Fibroblast of lung (primary cell): ENCODE results near the gene TTK.

Experiments
- CTCF ChIP-seq, 2 donors: IDR thresholded peaks in 1 of 2; conservative IDR thresholded peaks in 1 of 2; 1 replicate in 1 of 2; 2 replicates in 1 of 2; pipeline ENCODE4 v1.5.1; 2011 to 2012; ENCODE audit warnings: low read length in 2 of 2, control low read depth in 1 of 2, inconsistent platforms in 1 of 2, low read depth in 1 of 2, mild to moderate bottlenecking in 1 of 2
- EZH2 ChIP-seq: IDR thresholded peaks from 2 replicates; pipeline ENCODE4 v1.5.1; 2012; ENCODE audit warnings: low read length, control low read depth, mild to moderate bottlenecking; ENCODE audit errors: missing control alignments

DNA sequence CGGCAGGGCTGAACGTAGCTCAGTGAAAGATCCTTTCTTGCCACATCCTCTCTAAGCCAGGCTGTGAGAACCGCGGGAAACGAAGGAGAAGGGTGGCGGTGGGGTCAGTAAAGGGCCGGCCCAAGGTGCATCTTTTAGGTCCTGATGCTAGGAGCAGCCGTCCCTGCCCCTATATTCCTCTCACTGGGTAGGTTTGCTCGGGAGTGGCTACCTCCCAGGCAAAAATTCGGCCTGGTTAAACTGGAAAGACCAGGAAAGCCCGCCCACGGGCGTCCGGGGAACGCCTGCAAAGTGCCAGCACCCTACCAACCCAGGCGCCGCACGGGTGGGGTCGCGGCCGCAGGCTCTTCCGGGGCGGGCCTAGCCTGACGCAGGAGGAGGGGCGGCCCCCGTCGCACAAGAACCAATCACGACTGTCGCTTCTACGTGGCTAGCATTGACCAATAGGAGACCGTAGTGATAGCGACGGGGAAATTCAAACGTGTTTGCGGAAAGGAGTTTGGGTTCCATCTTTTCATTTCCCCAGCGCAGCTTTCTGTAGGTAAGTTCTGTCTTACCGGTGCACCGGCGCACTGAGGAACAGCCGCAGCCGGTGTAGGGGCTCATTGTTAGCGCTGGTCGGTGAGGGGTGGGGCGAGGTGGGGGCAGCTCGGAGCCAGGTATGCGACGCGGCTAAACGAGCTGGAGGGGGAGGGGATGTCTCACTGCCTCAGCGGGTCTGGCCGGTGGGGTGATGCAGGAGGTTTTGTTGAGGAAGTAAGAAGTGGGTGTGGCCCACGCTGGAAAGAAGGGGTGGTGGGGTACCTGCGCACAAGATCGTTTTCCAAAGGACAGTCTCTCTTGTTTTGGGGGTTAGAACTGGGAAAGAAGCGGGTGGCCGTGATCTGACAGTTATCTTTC lies at the start of gene TTK:
- TF ChIP-seq CTCF (conservative IDR thresholded peaks at IDR 0.05 in 1 of 2, IDR thresholded peaks at IDR 0.05 in 1 of 2; ENCODE audit: low read depth in 1 of 2, low read length in 2 of 2) (no peak), EZH2 (no peak)
